ENCODE measurements around the gene TMEM120A.

GRCh38 chr7:75955331-75955955 is 39.0 kb downstream of the TMEM120A start:
- TF ChIP-seq, protein P1, sequence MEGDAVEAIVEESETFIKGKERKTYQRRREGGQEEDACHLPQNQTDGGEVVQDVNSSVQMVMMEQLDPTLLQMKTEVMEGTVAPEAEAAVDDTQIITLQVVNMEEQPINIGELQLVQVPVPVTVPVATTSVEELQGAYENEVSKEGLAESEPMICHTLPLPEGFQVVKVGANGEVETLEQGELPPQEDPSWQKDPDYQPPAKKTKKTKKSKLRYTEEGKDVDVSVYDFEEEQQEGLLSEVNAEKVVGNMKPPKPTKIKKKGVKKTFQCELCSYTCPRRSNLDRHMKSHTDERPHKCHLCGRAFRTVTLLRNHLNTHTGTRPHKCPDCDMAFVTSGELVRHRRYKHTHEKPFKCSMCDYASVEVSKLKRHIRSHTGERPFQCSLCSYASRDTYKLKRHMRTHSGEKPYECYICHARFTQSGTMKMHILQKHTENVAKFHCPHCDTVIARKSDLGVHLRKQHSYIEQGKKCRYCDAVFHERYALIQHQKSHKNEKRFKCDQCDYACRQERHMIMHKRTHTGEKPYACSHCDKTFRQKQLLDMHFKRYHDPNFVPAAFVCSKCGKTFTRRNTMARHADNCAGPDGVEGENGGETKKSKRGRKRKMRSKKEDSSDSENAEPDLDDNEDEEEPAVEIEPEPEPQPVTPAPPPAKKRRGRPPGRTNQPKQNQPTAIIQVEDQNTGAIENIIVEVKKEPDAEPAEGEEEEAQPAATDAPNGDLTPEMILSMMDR (conservative IDR thresholded peaks at IDR 0.05; ENCODE audit: low read length), result no peak
- TF ChIP-seq EZH2phosphoT487 (IDR thresholded peaks at IDR 0.05; ENCODE audit: borderline replicate concordance, low read depth, low read length), result no peak

Measured in OCI-LY7 (cell line).